B cell (primary cell): Measurements from ENCODE around the gene FBXO10. TPM values are rescaled to one million over a fixed set of nuclear protein-coding genes. Genes with fewer than 3 reads are reported as not detected.

Experiments used
- ATAC-seq: fragments of 200-7000 bp; cut with Tn5 transposase; one replicate; pipeline ENCODE4 v1.10.0; 2021; ENCODE audit warnings: low read depth, mild to moderate bottlenecking, moderate number of reproducible peaks, moderate library complexity
- CTCF ChIA-PET: fragments of 350-600 bp; sonication (Branson Sonifier 250); formaldehyde crosslinking; loops from one replicate; lab custom pipeline; 2021; ENCODE audit warnings: antibody characterized with exemption, inconsistent platforms; lab: Charles Lee
- POLR2A ChIA-PET: fragments of 350-600 bp; sonication (Branson Sonifier 250); formaldehyde crosslinking; loops from one replicate; lab custom pipeline; 2021; ENCODE audit warnings: antibody characterized with exemption; lab: Charles Lee
- DNase-seq: peaks from one replicate; pipeline ENCODE4 v3.0.0; 2013
- H2AFZ ChIP-seq: 2 replicates; pipeline ENCODE4 v1.6.1; 2012; ENCODE audit warnings: mild to moderate bottlenecking, low read depth, low read length; ENCODE audit not compliant: insufficient read depth, poor library complexity, severe bottlenecking
- H3K27ac ChIP-seq, 2 donors: 1 replicate in 1 of 2; 2 replicates in 1 of 2; pipeline ENCODE4 v1.5.1; 2012 to 2013; ENCODE audit warnings: low read length in 2 of 2, mild to moderate bottlenecking in 2 of 2, moderate library complexity in 1 of 2
- H3K27me3 ChIP-seq, 4 experiments: fragments of 200-600 bp in 1 of 4; sonication (generic) in 1 of 4; replicated peaks in 1 of 4; 1 replicate in 2 of 4; 2 replicates in 2 of 4; pipeline versions ENCODE4 v1.6.1 to v1.7.0; 2013 to 2016; ENCODE audit warnings: low read length in 3 of 4, mild to moderate bottlenecking in 2 of 4, mixed read lengths in 1 of 4, moderate library complexity in 1 of 4; ENCODE audit not compliant: insufficient read depth in 4 of 4, control insufficient read depth in 3 of 4; ENCODE audit errors: control extremely low read depth in 1 of 4
- H3K36me3 ChIP-seq, 2 experiments: replicated peaks in 1 of 2; 1 replicate in 1 of 2; 2 replicates in 1 of 2; pipeline versions ENCODE4 v1.6.1 to v1.7.1; 2013; ENCODE audit warnings: low read length in 1 of 2; ENCODE audit not compliant: insufficient read depth in 2 of 2, control insufficient read depth in 1 of 2; ENCODE audit errors: control extremely low read depth in 1 of 2, extremely low read depth in 1 of 2
- H3K4me1 ChIP-seq, 2 donors: fragments of 200-600 bp in 1 of 2; sonication (generic) in 1 of 2; 1 replicate in 1 of 2; 2 replicates in 1 of 2; pipeline versions ENCODE4 v1.5.1 to v1.6.1; 2013 to 2017; ENCODE audit warnings: low read length in 2 of 2; ENCODE audit not compliant: control insufficient read depth in 2 of 2, insufficient read depth in 2 of 2
- H3K4me2 ChIP-seq: replicated peaks from 2 replicates; pipeline ENCODE3; 2012; ENCODE audit warnings: mild to moderate bottlenecking, low read depth, low read length; ENCODE audit not compliant: poor library complexity, severe bottlenecking
- H3K4me3 ChIP-seq, 5 experiments: fragments of 200-600 bp in 1 of 5; sonication (generic) in 1 of 5; 1 replicate in 3 of 5; 2 replicates in 2 of 5; pipeline versions ENCODE4 v1.5.1 to v1.7.0; 2011 to 2016; ENCODE audit warnings: low read length in 4 of 5, mild to moderate bottlenecking in 4 of 5, low read depth in 2 of 5, control low read depth in 1 of 5, moderate library complexity in 1 of 5; ENCODE audit not compliant: insufficient read depth in 1 of 5; ENCODE audit errors: control extremely low read depth in 1 of 5, extremely low read depth in 1 of 5
- H3K79me2 ChIP-seq: fragments of 200-600 bp; sonication (generic); one replicate; pipeline ENCODE4 v1.6.0; 2016; ENCODE audit warnings: low read length; ENCODE audit not compliant: control insufficient read depth, insufficient read depth
- H3K9ac ChIP-seq: fragments of 200-600 bp; sonication (generic); 2 replicates; pipeline ENCODE4 v1.6.1; 2017; ENCODE audit warnings: mild to moderate bottlenecking, low read length, moderate library complexity
- H3K9me3 ChIP-seq, 3 donors: one replicate each; pipeline versions ENCODE4 v1.6.1 to v1.7.1; 2013; ENCODE audit warnings: low read length in 2 of 3; ENCODE audit not compliant: control insufficient read depth in 2 of 3, insufficient read depth in 1 of 3; ENCODE audit errors: control extremely low read depth in 1 of 3
- H4K20me1 ChIP-seq: 2 replicates; pipeline ENCODE4 v1.6.0; 2012; ENCODE audit warnings: mild to moderate bottlenecking, low read length; ENCODE audit not compliant: insufficient read depth, control insufficient read depth, poor library complexity, severe bottlenecking
- H3K27ac Mint-ChIP-seq: one replicate; pipeline ENCODE4 v1.8.0; 2021; ENCODE audit warnings: mixed read lengths
- H3K27me3 Mint-ChIP-seq: one replicate; pipeline ENCODE4 v1.8.0; 2021; ENCODE audit warnings: mixed read lengths
- H3K4me1 Mint-ChIP-seq: one replicate; pipeline ENCODE4 v1.8.0; 2021; ENCODE audit warnings: mixed read lengths
- H3K4me3 Mint-ChIP-seq: one replicate; pipeline ENCODE4 v1.8.0; 2021; ENCODE audit warnings: mixed read lengths
- H3K9me3 Mint-ChIP-seq: one replicate; pipeline ENCODE4 v1.8.0; 2022; ENCODE audit warnings: mixed read lengths; ENCODE audit not compliant: insufficient read depth
- CTCF ChIP-seq: fragments of 200-600 bp; IDR thresholded peaks from one replicate; pipeline ENCODE4 v1.8.0; 2022; ENCODE audit warnings: antibody characterized with exemption, mild to moderate bottlenecking
- EZH2 ChIP-seq: IDR thresholded peaks from 2 replicates; pipeline ENCODE4 v1.6.1; 2012; ENCODE audit warnings: borderline replicate concordance, low read depth, mild to moderate bottlenecking, moderate library complexity, low read length; ENCODE audit not compliant: insufficient read depth, poor library complexity, severe bottlenecking
- WGBS: methylation state at CpG from one replicate; pipeline ENCODE4 v1.1.5; 2013; ENCODE audit warnings: missing lambda C conversion rate; ENCODE audit not compliant: insufficient coverage; 5-methylcytosine and 5-hydroxymethylcytosine counted together
- intact Hi-C: fragments of 100-400 bp; cut with micrococcal nuclease; formaldehyde crosslinking; loops from one replicate; pipeline ENCODE4 v1.10.0; 2022
- polyA plus RNA-seq: library from polyadenylated mRNA; depleted of rRNA; stranded (reverse); fragments of >200 nt; gene quantifications from 2 replicates; pipeline ENCODE4 v1.2.3, GENCODE V29; 2012
- total RNA-seq, 2 donors: library from RNA; stranded (reverse); fragments of 120-200 nt in 1 of 2; gene quantifications; 1 replicate in 1 of 2; 2 replicates in 1 of 2; pipeline versions ENCODE4 v1.2.3 to v1.2.4, GENCODE V29; 2013 to 2022

The FBXO10 gene
- total and polyA plus RNA-seq, 2 donors (not counting 1 experiment from before 2014, with no cell fraction given), result 18.6 to 67.3 TPM

GRCh38 chr9:37522971-37523370 is 53.2 kb downstream of the FBXO10 start:
- Mint-ChIP-seq H3K9me3 (no peaks in the 10 kb centered on the region), H3K4me1 (no peaks in the 10 kb centered on the region), H3K27me3 (no peaks in the 10 kb centered on the region), H3K4me3 (no peak overlapping the region), H3K27ac (no peak overlapping the region)
- no peaks in the 10 kb centered on the region for H3K79me2 ChIP-seq
- no peak for DNase-seq
- peaks cover 4 to 51% of the 10 kb centered on the region in 2 experiments for H3K36me3 ChIP-seq
- H4K20me1 ChIP-seq, result no peaks in the 10 kb centered on the region
- no peak overlapping the region for H3K27ac ChIP-seq
- WGBS, result no CpG with 5 or more reads among the region's 2 CpGs
- H3K27me3 ChIP-seq, result no peaks in the 10 kb centered on the region
- H3K4me1 ChIP-seq, result no peaks in the 10 kb centered on the region
- H3K9me3 ChIP-seq, result peaks cover 0 to 2% (median 0%) of the 10 kb centered on the region in 3 donors
- no peak overlapping the region for H2AFZ ChIP-seq
- no peak for TF ChIP-seq CTCF
- no peak for TF ChIP-seq EZH2
- H3K9ac ChIP-seq, result no peak overlapping the region
- no peak overlapping the region for H3K4me3 ChIP-seq
- POLR2A ChIA-PET, result no interaction called here
- ATAC-seq, result no peak
- CTCF ChIA-PET, result interaction anchor here (0.6 kb wide), 1 partner anchor 60 kb away, joined by 3 read pairs; no protein-coding TSS in a partner anchor
- intact Hi-C loops, result no loop called here
- no peak overlapping the region for H3K4me2 ChIP-seq

- intact Hi-C loops, result no loop called here
- no peak for TF ChIP-seq CTCF
- H2AFZ ChIP-seq, result no peak overlapping the region
- Mint-ChIP-seq H3K9me3 (no peaks in the 10 kb centered on the region), H3K4me3 (no peak overlapping the region), H3K4me1 (no peaks in the 10 kb centered on the region), H3K27me3 (no peaks in the 10 kb centered on the region), H3K27ac (no peak overlapping the region)
- no peak for DNase-seq
- H3K79me2 ChIP-seq, result no peaks in the 10 kb centered on the region
- no peak overlapping the region for H3K27ac ChIP-seq
- no peak overlapping the region for H3K4me3 ChIP-seq
- no peaks in the 10 kb centered on the region for H3K27me3 ChIP-seq
- no peak overlapping the region for H3K9ac ChIP-seq
- peaks cover 0 to 2% (median 0%) of the 10 kb centered on the region in 3 donors for H3K9me3 ChIP-seq
- ChIA-PET CTCF (interaction anchor here (0.8 kb wide), 1 partner anchor 9 kb away, joined by 3 read pairs; no protein-coding TSS in a partner anchor), POLR2A (no interaction called here)
- no peaks in the 10 kb centered on the region for H3K4me1 ChIP-seq
- WGBS, result 98% methylated on average over 8 of the region's 10 CpGs
- ATAC-seq, result no peak
- H3K36me3 ChIP-seq, result peaks cover 0 to 45% of the 10 kb centered on the region in 2 experiments
- H3K4me2 ChIP-seq, result no peak overlapping the region
- no peaks in the 10 kb centered on the region for H4K20me1 ChIP-seq
These were observed 55.1 kb downstream of the FBXO10 start for GRCh38 chr9:37521111-37521510.
